ENCODE results near the gene TOR1AIP2.

GRCh38 chr1:179921472-179921871 is 43.9 kb upstream of the TOR1AIP2 start:
- TF ChIP-seq POLR2A (IDR thresholded peaks at IDR 0.05): no peak
- TF ChIP-seq, protein P1, sequence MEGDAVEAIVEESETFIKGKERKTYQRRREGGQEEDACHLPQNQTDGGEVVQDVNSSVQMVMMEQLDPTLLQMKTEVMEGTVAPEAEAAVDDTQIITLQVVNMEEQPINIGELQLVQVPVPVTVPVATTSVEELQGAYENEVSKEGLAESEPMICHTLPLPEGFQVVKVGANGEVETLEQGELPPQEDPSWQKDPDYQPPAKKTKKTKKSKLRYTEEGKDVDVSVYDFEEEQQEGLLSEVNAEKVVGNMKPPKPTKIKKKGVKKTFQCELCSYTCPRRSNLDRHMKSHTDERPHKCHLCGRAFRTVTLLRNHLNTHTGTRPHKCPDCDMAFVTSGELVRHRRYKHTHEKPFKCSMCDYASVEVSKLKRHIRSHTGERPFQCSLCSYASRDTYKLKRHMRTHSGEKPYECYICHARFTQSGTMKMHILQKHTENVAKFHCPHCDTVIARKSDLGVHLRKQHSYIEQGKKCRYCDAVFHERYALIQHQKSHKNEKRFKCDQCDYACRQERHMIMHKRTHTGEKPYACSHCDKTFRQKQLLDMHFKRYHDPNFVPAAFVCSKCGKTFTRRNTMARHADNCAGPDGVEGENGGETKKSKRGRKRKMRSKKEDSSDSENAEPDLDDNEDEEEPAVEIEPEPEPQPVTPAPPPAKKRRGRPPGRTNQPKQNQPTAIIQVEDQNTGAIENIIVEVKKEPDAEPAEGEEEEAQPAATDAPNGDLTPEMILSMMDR (IDR thresholded peaks at IDR 0.05): no peak
